IMR-90 (cell line): ENCODE measurements around the gene ZZZ3. TPM values are rescaled to one million over a fixed set of nuclear protein-coding genes. Genes with fewer than 3 reads are reported as not detected.
"Not testable (repeated sequence)": the region's sequence is repeated elsewhere in the genome, so short reads cannot be mapped to it uniquely, and the experiment has no call there.

Source experiments
- ATAC-seq: fragments of 200-7000 bp; cut with Tn5 transposase; 2 replicates; pipeline ENCODE4 v1.9.1; 2020; ENCODE audit warnings: low read depth, mild to moderate bottlenecking, moderate library complexity
- BruUV-seq: library from RNA; stranded (reverse); fragments of 400-500 nt; replicated peaks from 2 replicates; lab custom pipeline; 2021; lab: Mats Ljungman, UMichigan
- CTCF ChIA-PET: fragments of 300-600 bp; formaldehyde crosslinking; extraction: SDS; loops from one replicate; lab custom pipeline; 2021; ENCODE audit warnings: antibody characterized with exemption; lab: Yijun Ruan, JAX
- POLR2A ChIA-PET: fragments of 300-600 bp; sonication (Branson Sonifier 250); formaldehyde crosslinking; loops from one replicate; lab custom pipeline; 2022; ENCODE audit warnings: antibody characterized with exemption; ENCODE audit not compliant: unreplicated experiment; lab: Charles Lee
- DNase-seq: peaks from one replicate; pipeline ENCODE4 v3.0.0; 2013
- H2AFZ ChIP-seq: replicated peaks from 2 replicates; pipeline ENCODE3; 2013; ENCODE audit warnings: low read length, mild to moderate bottlenecking; ENCODE audit not compliant: poor library complexity
- H2AK5ac ChIP-seq: 2 replicates; pipeline ENCODE4 v1.6.1; 2013; ENCODE audit warnings: low read depth, low read length, inconsistent platforms
- H2AK9ac ChIP-seq: replicated peaks from 2 replicates; pipeline ENCODE3; 2013; ENCODE audit warnings: mild to moderate bottlenecking, low read depth, low read length, moderate library complexity; ENCODE audit not compliant: poor library complexity
- H2BK120ac ChIP-seq: 2 replicates; pipeline ENCODE4 v1.6.1; 2013; ENCODE audit warnings: low read depth, low read length, inconsistent platforms
- H2BK15ac ChIP-seq: 3 replicates; pipeline ENCODE4 v1.6.1; 2013; ENCODE audit warnings: low read depth, low read length, inconsistent platforms
- H2BK20ac ChIP-seq: 2 replicates; pipeline ENCODE4 v1.6.1; 2013; ENCODE audit warnings: low read depth, mild to moderate bottlenecking, inconsistent platforms, low read length, moderate library complexity
- H2BK5ac ChIP-seq: 2 replicates; pipeline ENCODE4 v1.6.1; 2013; ENCODE audit warnings: mild to moderate bottlenecking, low read depth, low read length, inconsistent platforms; ENCODE audit not compliant: poor library complexity, severe bottlenecking
- H3K14ac ChIP-seq: replicated peaks from 2 replicates; pipeline ENCODE4 v1.6.1; 2013; ENCODE audit warnings: low read depth, low read length, inconsistent platforms
- H3K18ac ChIP-seq: 2 replicates; pipeline ENCODE4 v1.6.1; 2013; ENCODE audit warnings: low read depth, low read length, control low read depth
- H3K23ac ChIP-seq: 2 replicates; pipeline ENCODE4 v1.6.1; 2013; ENCODE audit warnings: low read depth, low read length, inconsistent platforms
- H3K27ac ChIP-seq: 2 replicates; pipeline ENCODE4 v1.5.1; 2013; ENCODE audit warnings: mild to moderate bottlenecking, control low read depth, low read length; ENCODE audit not compliant: insufficient read depth
- H3K27me3 ChIP-seq: 2 replicates; pipeline ENCODE4 v1.6.1; 2013; ENCODE audit warnings: low read length; ENCODE audit not compliant: control insufficient read depth, insufficient read depth
- H3K36me3 ChIP-seq: 2 replicates; pipeline ENCODE4 v1.6.1; 2013; ENCODE audit warnings: low read length, mixed read lengths; ENCODE audit not compliant: control insufficient read depth, insufficient read depth
- H3K4ac ChIP-seq: 2 replicates; pipeline ENCODE4 v1.6.1; 2013; ENCODE audit warnings: low read depth, low read length, inconsistent platforms
- H3K4me1 ChIP-seq: 2 replicates; pipeline ENCODE4 v1.6.1; 2013; ENCODE audit warnings: low read length, mixed read lengths; ENCODE audit not compliant: control insufficient read depth, insufficient read depth
- H3K4me2 ChIP-seq: 2 replicates; pipeline ENCODE4 v1.6.1; 2013; ENCODE audit warnings: low read depth, mild to moderate bottlenecking, control low read depth, low read length, moderate library complexity
- H3K4me3 ChIP-seq: 2 replicates; pipeline ENCODE4 v1.5.1; 2013; ENCODE audit warnings: low read depth, mild to moderate bottlenecking, control low read depth, low read length, moderate library complexity; ENCODE audit not compliant: insufficient read depth
- H3K56ac ChIP-seq: 2 replicates; pipeline ENCODE4 v1.6.1; 2013; ENCODE audit warnings: low read length, inconsistent platforms; ENCODE audit not compliant: insufficient read depth; ENCODE audit errors: extremely low read depth
- H3K79me1 ChIP-seq, 2 experiments: 2 replicates each; pipeline ENCODE4 v1.6.1; 2013; ENCODE audit warnings: low read length in 2 of 2, inconsistent platforms in 1 of 2, low read depth in 1 of 2
- H3K9ac ChIP-seq: 2 replicates; pipeline ENCODE4 v1.6.1; 2013; ENCODE audit warnings: low read depth, low read length, control low read depth
- H3K9me1 ChIP-seq: 2 replicates; pipeline ENCODE4 v1.6.1; 2013; ENCODE audit warnings: low read length, inconsistent platforms; ENCODE audit not compliant: insufficient read depth
- H3K9me3 ChIP-seq: 2 replicates; pipeline ENCODE4 v1.6.1; 2013; ENCODE audit warnings: low read length; ENCODE audit not compliant: control insufficient read depth, insufficient read depth
- H4K20me1 ChIP-seq: 2 replicates; pipeline ENCODE4 v1.6.1; 2013; ENCODE audit warnings: low read length, inconsistent platforms; ENCODE audit not compliant: insufficient read depth
- H4K5ac ChIP-seq: 2 replicates; pipeline ENCODE4 v1.6.1; 2013; ENCODE audit warnings: mild to moderate bottlenecking, low read depth, low read length, control low read depth
- H4K8ac ChIP-seq, 2 experiments: 2 replicates each; pipeline ENCODE4 v1.6.1; 2013; ENCODE audit warnings: low read depth in 2 of 2, low read length in 2 of 2, control low read depth in 1 of 2, inconsistent platforms in 1 of 2
- H4K91ac ChIP-seq: 2 replicates; pipeline ENCODE4 v1.6.1; 2013; ENCODE audit warnings: low read depth, low read length, inconsistent platforms; ENCODE audit not compliant: insufficient read depth
- BHLHE40 ChIP-seq: fragments of 150-350 bp; IDR thresholded peaks from 2 replicates; pipeline ENCODE4 v1.6.1; 2016; ENCODE audit warnings: mild to moderate bottlenecking, low read depth, low read length
- SMC3 ChIP-seq: fragments of 150-350 bp; IDR thresholded peaks from 2 replicates; pipeline ENCODE4 v1.6.1; 2016; ENCODE audit warnings: low read depth, mild to moderate bottlenecking, antibody characterized with exemption, low read length, moderate library complexity
- WGBS, 2 experiments: methylation state at CpG; one replicate each; pipeline versions ENCODE4 v1.1.5 to v1.1.7; 2013; ENCODE audit warnings: missing lambda C conversion rate in 2 of 2; ENCODE audit not compliant: insufficient read length in 1 of 2; ENCODE audit errors: extremely low coverage in 2 of 2; 5-methylcytosine and 5-hydroxymethylcytosine counted together
- dilution Hi-C: fragments of 300-500 bp; cut with HindIII; formaldehyde crosslinking; loops from one replicate; pipeline ENCODE4 v1.14.3; 2018; ENCODE audit warnings: low sequenced_read_pairs; ENCODE audit not compliant: unreplicated experiment
- in situ Hi-C: fragments of 300-500 bp; cut with MboI; formaldehyde crosslinking; loops from 3 replicates; pipeline ENCODE4 v1.14.3; 2019; ENCODE audit warnings: low sequenced_read_pairs, inconsistent platforms, mixed read lengths
- intact Hi-C: fragments of 100-400 bp; cut with micrococcal nuclease; formaldehyde crosslinking; loops from 2 replicates; pipeline ENCODE4 v1.10.0; 2022
- polyA plus RNA-seq, 3 experiments: library from polyadenylated mRNA; depleted of rRNA; stranded (reverse); fragments of >200 nt; gene quantifications; 2 replicates each; pipeline ENCODE4 v1.2.3, GENCODE V29; 2012; ENCODE audit warnings: low replicate concordance in 1 of 3
- total RNA-seq: library from RNA; depleted of rRNA; stranded (reverse); fragments of >200 nt; gene quantifications from 2 replicates; pipeline ENCODE4 v1.2.3, GENCODE V29; 2012

Gene ZZZ3
- total and polyA plus RNA-seq, 2 of the 4 experiments (the other 2 are of a cell fraction) = 14.2 to 66.3 TPM

DNA sequence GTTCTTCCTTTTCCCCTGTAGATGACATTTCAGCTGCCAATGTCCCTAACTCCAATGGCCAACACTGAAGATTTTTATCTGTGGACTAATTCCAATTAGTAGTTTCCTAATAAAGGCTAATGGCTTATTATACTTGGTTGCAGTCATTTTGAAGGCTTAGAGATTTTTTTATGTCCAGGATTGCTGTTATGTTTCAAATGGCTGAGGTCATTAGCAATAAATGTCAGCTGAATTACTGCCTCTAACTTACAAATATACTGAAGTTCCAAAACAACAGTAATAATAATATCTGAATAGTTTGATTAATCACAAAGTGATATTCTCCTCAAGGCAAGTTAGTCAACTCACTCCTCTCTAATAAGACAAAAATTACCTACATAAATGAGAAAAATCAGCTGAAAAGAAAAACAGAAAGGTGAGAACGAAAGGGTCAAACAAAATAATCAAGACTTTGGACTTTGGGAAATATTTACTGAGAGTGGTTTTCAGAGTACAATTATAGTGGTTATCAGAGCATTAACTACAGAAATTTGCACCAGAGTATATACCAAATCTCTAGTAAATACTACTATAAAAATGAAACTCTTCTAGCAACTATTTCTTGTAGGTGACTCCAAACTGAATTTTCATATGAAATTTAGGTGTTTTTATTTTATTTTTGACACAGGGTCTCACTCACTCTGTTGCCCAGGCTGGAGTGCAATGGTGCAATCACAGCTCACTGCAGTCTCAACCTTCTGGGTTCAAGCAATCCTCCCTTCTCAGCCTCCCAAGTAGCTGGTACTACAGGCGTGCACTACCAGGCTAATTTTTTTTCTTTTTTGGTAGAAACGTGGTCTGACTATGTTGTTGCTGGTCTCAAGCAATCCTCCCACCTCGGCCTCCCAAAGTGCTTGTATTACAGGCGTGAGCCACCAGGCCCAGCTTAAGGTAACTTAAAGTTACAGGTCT, 3.5 kb downstream of the ZZZ3 start (continued):
- TF ChIP-seq BHLHE40 (no peak), SMC3 (no peak)

DNA sequence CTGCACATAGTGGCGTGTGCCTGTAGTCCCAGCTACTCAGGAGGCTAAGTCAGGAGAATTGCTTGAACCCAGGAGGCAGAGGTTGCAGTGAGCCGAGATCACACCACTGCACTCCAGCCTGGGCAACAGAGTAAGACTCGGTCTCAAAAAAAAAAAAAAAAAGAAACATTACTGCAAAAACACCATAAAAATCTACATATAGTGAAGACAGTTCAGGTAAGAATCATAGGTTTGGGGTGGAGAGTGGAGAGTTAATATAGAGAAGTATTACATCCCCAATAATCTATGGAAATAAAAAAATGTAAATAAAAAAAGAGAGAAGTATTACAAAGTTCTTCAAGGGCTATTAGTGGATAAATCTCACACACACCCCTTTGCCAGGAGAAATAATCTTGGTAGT, 7.7 kb downstream of the ZZZ3 start:
- in situ Hi-C loops = not testable (repeated sequence)

More for the DNA sequence above, 7.7 kb downstream of the ZZZ3 start:
- H2AK9ac ChIP-seq, ATAC-seq, H4K8ac ChIP-seq, H3K18ac ChIP-seq, H2BK120ac ChIP-seq, H2AFZ ChIP-seq, dilution Hi-C loops, H3K27me3 ChIP-seq, DNase-seq, H3K4me2 ChIP-seq, H3K9me3 ChIP-seq, H2BK20ac ChIP-seq, H3K9me1 ChIP-seq, H3K4ac ChIP-seq, BruUV-seq, H3K23ac ChIP-seq, H3K56ac ChIP-seq, H2BK5ac ChIP-seq, POLR2A ChIA-PET, H2BK15ac ChIP-seq, intact Hi-C loops, H3K27ac ChIP-seq, CTCF ChIA-PET, H3K9ac ChIP-seq, H2AK5ac ChIP-seq, H4K5ac ChIP-seq, H3K4me3 ChIP-seq, H4K91ac ChIP-seq, H3K14ac ChIP-seq, H3K36me3 ChIP-seq: not testable (repeated sequence)
- H3K79me1 ChIP-seq = peaks cover 5 to 40% of the 10 kb centered on the region in 2 experiments; a peak in 2 of 4 replicates
- H3K4me1 ChIP-seq = peaks cover 17% of the 10 kb centered on the region
- no CpG with 5 or more reads among the region's 3 CpGs for WGBS, 2 experiments
- H4K20me1 ChIP-seq = peaks cover 35% of the 10 kb centered on the region
